GM12878 (cell line): ENCODE data around the gene RHBG. TPM values are rescaled to one million over a fixed set of nuclear protein-coding genes. Genes with fewer than 3 reads are reported as not detected.

Source experiments
- BHLHE40 ChIP-seq, 2 experiments: fragments of 450-650 bp in 1 of 2; IDR thresholded peaks; 2 replicates each; pipeline ENCODE4 v1.6.1; 2011 to 2017; ENCODE audit warnings: low read depth in 2 of 2, borderline replicate concordance in 1 of 2, improper control_type of control experiment in 1 of 2, low read length in 1 of 2, mild to moderate bottlenecking in 1 of 2
- CREB1 ChIP-seq: IDR thresholded peaks from 2 replicates; pipeline ENCODE4 v1.6.1; 2012; ENCODE audit warnings: low read depth, mild to moderate bottlenecking, inconsistent platforms
- FOXM1 ChIP-seq: IDR thresholded peaks from 2 replicates; pipeline ENCODE4 v1.6.1; 2012; ENCODE audit warnings: low read depth, mild to moderate bottlenecking, inconsistent platforms, low read length, moderate library complexity
- HCFC1 ChIP-seq: fragments of 150-350 bp; IDR thresholded peaks from 2 replicates; pipeline ENCODE4 v1.6.1; 2014; ENCODE audit warnings: low read length
- NR2F1 ChIP-seq: fragments of 450-650 bp; conservative IDR thresholded peaks from 2 replicates; pipeline ENCODE4 v1.6.1; 2017; ENCODE audit warnings: mild to moderate bottlenecking
- POLR2A ChIP-seq: IDR thresholded peaks from 2 replicates; pipeline ENCODE4 v1.6.1; 2011; ENCODE audit warnings: low read depth, mild to moderate bottlenecking, low read length
- RAD21 ChIP-seq: IDR thresholded peaks from 2 replicates; pipeline ENCODE4 v1.6.1; 2011; ENCODE audit warnings: mild to moderate bottlenecking, low read depth, low read length, moderate library complexity; ENCODE audit not compliant: insufficient read depth
- RCOR1 ChIP-seq: conservative IDR thresholded peaks from 2 replicates; pipeline ENCODE4 v1.6.1; 2012; ENCODE audit warnings: low read depth, low read length, improper control_type of control experiment
- SMARCA5 ChIP-seq: fragments of 450-650 bp; IDR thresholded peaks from 2 replicates; pipeline ENCODE4 v1.6.1; 2017; ENCODE audit warnings: mild to moderate bottlenecking
- SMC3 ChIP-seq: IDR thresholded peaks from 2 replicates; pipeline ENCODE4 v1.6.1; 2011; ENCODE audit warnings: low read length, improper control_type of control experiment, borderline replicate concordance
- SP1 ChIP-seq: IDR thresholded peaks from one replicate; pipeline ENCODE4 v1.6.1; 2011; ENCODE audit warnings: low read depth, low read length
- polyA plus RNA-seq, 11 experiments: library from polyadenylated mRNA; depleted of rRNA in 4 of 11; unstranded in 6 of 11; stranded (reverse) in 5 of 11; fragments of >200 nt; fragmentation: Nextera tagmentation in 4 of 11; fragmentation: Illumina TruSeq in 1 of 11; extraction: Ambion mirVana in 4 of 11; extraction: Trizol in 1 of 11; gene quantifications; 1 replicate in 1 of 11; 2 replicates in 10 of 11; pipeline versions ENCODE4 v1.2.1 to v1.2.3, GENCODE V29; 2011 to 2016; ENCODE audit warnings: inconsistent platforms in 2 of 11, missing spikeins in 2 of 11, low read depth in 1 of 11
- total RNA-seq, 4 experiments: library from RNA; depleted of rRNA in 3 of 4; stranded (reverse); fragments of >200 nt in 3 of 4; fragmentation: Illumina TruSeq in 1 of 4; extraction: Trizol in 1 of 4; gene quantifications; 2 replicates each; pipeline versions ENCODE4 v1.2.1 to v1.2.3, GENCODE V29; 2013 to 2021
- TF ChIP-seq, protein P1 (sequence below): fragments of 450-650 bp; IDR thresholded peaks from 2 replicates; pipeline ENCODE4 v1.6.1; 2017; ENCODE audit warnings: mild to moderate bottlenecking, moderate library complexity
- TF ChIP-seq, protein P2 (sequence below): IDR thresholded peaks from 2 replicates; pipeline ENCODE4 v1.6.1; 2012; ENCODE audit warnings: low read depth, low read length, improper control_type of control experiment
- TF ChIP-seq, protein P3 (sequence below): IDR thresholded peaks from 2 replicates; pipeline ENCODE4 v1.6.1; 2011; ENCODE audit warnings: mild to moderate bottlenecking, low read depth, low read length, moderate library complexity; ENCODE audit not compliant: insufficient replicate concordance

RHBG gene
- total and polyA plus RNA-seq, 10 of the 15 experiments (the other 5 are each of a cell fraction or from before 2014, with no cell fraction given), result not detected

DNA sequence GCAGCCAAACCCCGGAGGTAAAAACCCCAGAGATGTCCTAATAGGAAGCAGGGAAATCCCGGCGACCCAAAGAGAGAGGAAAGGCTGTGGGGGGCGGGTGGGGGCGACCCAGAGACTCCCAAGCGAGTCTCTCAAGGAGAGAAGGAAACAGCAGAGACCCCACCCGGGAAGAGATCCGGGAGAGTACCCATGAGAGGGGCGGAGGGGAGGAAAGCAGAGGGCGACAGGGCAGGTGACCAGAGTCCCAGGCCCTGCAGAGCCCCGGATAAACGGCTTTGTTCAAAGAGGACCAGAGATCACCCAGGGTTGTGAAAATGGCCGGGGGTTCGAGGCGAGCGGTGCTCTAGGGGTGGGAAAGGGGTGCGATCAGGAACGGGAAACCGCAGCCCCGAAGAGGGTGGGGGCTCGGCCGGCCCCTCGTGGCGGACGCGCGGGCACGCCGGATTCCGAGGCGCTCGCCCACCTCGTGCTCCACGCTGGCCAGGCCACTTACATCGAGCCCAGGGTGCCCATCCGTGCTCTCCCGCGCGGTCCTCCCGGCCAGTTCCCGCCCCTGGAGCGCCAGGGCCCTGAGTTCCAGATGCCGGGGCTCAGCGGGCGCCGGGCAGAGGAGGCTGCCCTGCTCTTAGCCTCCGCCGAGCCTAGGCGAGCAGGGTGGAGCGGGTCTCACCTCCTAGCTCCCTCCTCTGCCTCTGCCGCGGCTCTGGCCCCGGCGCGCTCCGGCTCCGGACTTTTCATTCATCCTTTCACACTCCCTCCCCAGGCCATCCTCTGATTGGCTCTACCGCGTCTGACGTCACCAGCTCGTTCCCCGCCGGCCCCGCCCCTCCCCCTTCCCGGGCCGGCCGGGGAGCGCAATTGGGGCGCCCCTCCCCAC lies 52.3 kb downstream of the RHBG start (continued):
- TF ChIP-seq POLR2A (peak; percentile 82), HCFC1 (no peak), BHLHE40 (IDR thresholded peaks at IDR 0.05; ENCODE audit: borderline replicate concordance in 1 of 2, low read depth in 2 of 2, low read length in 1 of 2) (peak in 1 of 2 experiments; percentile 13; a peak in 1 of 4 replicates), CREB1 (peak; percentile 89), SP1 (peak; percentile 94), NR2F1 (no peak), SMC3 (no peak), FOXM1 (no peak), SMARCA5 (0 out of 2 replicates have a peak, but pooled peaks have one; percentile 32), RCOR1 (no peak), RAD21 (no peak)
- TF ChIP-seq, protein P1, sequence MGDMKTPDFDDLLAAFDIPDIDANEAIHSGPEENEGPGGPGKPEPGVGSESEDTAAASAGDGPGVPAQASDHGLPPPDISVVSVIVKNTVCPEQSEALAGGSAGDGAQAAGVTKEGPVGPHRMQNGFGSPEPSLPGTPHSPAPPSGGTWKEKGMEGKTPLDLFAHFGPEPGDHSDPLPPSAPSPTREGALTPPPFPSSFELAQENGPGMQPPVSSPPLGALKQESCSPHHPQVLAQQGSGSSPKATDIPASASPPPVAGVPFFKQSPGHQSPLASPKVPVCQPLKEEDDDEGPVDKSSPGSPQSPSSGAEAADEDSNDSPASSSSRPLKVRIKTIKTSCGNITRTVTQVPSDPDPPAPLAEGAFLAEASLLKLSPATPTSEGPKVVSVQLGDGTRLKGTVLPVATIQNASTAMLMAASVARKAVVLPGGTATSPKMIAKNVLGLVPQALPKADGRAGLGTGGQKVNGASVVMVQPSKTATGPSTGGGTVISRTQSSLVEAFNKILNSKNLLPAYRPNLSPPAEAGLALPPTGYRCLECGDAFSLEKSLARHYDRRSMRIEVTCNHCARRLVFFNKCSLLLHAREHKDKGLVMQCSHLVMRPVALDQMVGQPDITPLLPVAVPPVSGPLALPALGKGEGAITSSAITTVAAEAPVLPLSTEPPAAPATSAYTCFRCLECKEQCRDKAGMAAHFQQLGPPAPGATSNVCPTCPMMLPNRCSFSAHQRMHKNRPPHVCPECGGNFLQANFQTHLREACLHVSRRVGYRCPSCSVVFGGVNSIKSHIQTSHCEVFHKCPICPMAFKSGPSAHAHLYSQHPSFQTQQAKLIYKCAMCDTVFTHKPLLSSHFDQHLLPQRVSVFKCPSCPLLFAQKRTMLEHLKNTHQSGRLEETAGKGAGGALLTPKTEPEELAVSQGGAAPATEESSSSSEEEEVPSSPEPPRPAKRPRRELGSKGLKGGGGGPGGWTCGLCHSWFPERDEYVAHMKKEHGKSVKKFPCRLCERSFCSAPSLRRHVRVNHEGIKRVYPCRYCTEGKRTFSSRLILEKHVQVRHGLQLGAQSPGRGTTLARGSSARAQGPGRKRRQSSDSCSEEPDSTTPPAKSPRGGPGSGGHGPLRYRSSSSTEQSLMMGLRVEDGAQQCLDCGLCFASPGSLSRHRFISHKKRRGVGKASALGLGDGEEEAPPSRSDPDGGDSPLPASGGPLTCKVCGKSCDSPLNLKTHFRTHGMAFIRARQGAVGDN, result 0 out of 2 replicates have a peak, but pooled peaks have one; percentile 35
- TF ChIP-seq, protein P2, sequence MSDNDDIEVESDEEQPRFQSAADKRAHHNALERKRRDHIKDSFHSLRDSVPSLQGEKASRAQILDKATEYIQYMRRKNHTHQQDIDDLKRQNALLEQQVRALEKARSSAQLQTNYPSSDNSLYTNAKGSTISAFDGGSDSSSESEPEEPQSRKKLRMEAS, result 0 out of 2 replicates have a peak, but pooled peaks have one; percentile 33
- TF ChIP-seq, protein P3, sequence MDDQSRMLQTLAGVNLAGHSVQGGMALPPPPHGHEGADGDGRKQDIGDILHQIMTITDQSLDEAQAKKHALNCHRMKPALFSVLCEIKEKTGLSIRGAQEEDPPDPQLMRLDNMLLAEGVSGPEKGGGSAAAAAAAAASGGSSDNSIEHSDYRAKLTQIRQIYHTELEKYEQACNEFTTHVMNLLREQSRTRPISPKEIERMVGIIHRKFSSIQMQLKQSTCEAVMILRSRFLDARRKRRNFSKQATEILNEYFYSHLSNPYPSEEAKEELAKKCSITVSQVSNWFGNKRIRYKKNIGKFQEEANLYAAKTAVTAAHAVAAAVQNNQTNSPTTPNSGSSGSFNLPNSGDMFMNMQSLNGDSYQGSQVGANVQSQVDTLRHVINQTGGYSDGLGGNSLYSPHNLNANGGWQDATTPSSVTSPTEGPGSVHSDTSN, result no peak
